GM19372 (cell line): ENCODE measurements around the gene NHP2.

Experiments
- ATAC-seq: cut with Tn5 transposase; IDR thresholded peaks from one replicate; pipeline ENCODE4 v1.9.1; 2021; ENCODE audit warnings: mild to moderate bottlenecking, low read depth, moderate library complexity; ENCODE audit not compliant: unreplicated experiment

The NHP2 gene

GRCh38 chr5:178177569-178177968 lies 23.9 kb upstream of the NHP2 start:
- ATAC-seq, result no peak

GRCh38 chr5:178176791-178177190 lies 23.1 kb upstream of the NHP2 start:
- ATAC-seq, result no peak

GRCh38 chr5:178174456-178174855 lies 20.8 kb upstream of the NHP2 start:
- ATAC-seq, result no peak

- ATAC-seq, result no peak
Measured at GRCh38 chr5:178170455-178170854, 16.8 kb upstream of the NHP2 start.

- ATAC-seq, result no peak
Measured at GRCh38 chr5:178165581-178165980, 11.9 kb upstream of the NHP2 start.

- peak; percentile 90 for ATAC-seq
Measured at GRCh38 chr5:178163772-178164735, 10.4 kb upstream of the NHP2 start.

GRCh38 chr5:178162481-178162880 lies 8.8 kb upstream of the NHP2 start:
- ATAC-seq, result no peak

GRCh38 chr5:178160176-178160575 lies 6.5 kb upstream of the NHP2 start:
- no peak for ATAC-seq

GRCh38 chr5:178155065-178155464 lies 1.4 kb upstream of the NHP2 start:
- ATAC-seq, result no peak

- no peak for ATAC-seq
Measured at GRCh38 chr5:178152491-178153444, 917 bp downstream of the NHP2 start.

- no peak for ATAC-seq
Measured at GRCh38 chr5:178150977-178151734, 2.5 kb downstream of the NHP2 start.

- no peak for ATAC-seq
Measured at GRCh38 chr5:178149199-178149932, 4.3 kb downstream of the NHP2 start.

- ATAC-seq, result no peak
Measured at GRCh38 chr5:178147406-178147805, 6.3 kb downstream of the NHP2 start.

- peak; percentile 79 for ATAC-seq
Measured at GRCh38 chr5:178145965-178146820, 7.5 kb downstream of the NHP2 start.

- no peak for ATAC-seq
Measured at GRCh38 chr5:178143901-178144300, 9.8 kb downstream of the NHP2 start.

GRCh38 chr5:178143246-178143645 lies 10.4 kb downstream of the NHP2 start:
- ATAC-seq, result no peak

GRCh38 chr5:178142642-178143041 lies 11.0 kb downstream of the NHP2 start:
- ATAC-seq, result no peak

- no peak for ATAC-seq
Measured at GRCh38 chr5:178141550-178141949, 12.1 kb downstream of the NHP2 start.

GRCh38 chr5:178137991-178138390 lies 15.7 kb downstream of the NHP2 start:
- ATAC-seq, result no peak
